ENCODE results near the gene RUNX2. TPM values are rescaled to one million over a fixed set of nuclear protein-coding genes. Genes with fewer than 3 reads are reported as not detected.

RUNX2 gene
- total RNA-seq, 1 donor from 2014 or later = 0.09 TPM

- Histone ChIP-seq H3K27me3 (no peaks in the 10 kb centered on the region), H3F3A (ENCODE audit: low read depth) (no peaks in the 10 kb centered on the region), H4K20me1 (ENCODE audit: low read depth) (no peaks in the 10 kb centered on the region), H3K36me3 (no peaks in the 10 kb centered on the region), H3K9ac (no peak overlapping the region), H3K4me3 (no peak overlapping the region), H3K4me1 (no peaks in the 10 kb centered on the region), H3K27ac (no peak overlapping the region), H3K9me3 (ENCODE audit: low read depth) (no peaks in the 10 kb centered on the region), H3K79me2 (ENCODE audit: low read depth) (no peaks in the 10 kb centered on the region), H2AFZ (replicated peaks) (no peak overlapping the region), H3K4me2 (no peak overlapping the region)
- peaks cover 7% of the 10 kb centered on the region for H3K4me1 Mint-ChIP-seq
- TF ChIP-seq CTCF (IDR thresholded peaks at IDR 0.05) = no peak
- TF ChIP-seq EZH2 (IDR thresholded peaks at IDR 0.05) = no peak
- no peak for TF ChIP-seq EZH2phosphoT487 (IDR thresholded peaks at IDR 0.05)
- H3K4me3 Mint-ChIP-seq = no peak overlapping the region
- no peak for DNase-seq (ENCODE audit: low spot score)
- no peak overlapping the region for H3K27ac Mint-ChIP-seq
- no peaks in the 10 kb centered on the region for H3K36me3 Mint-ChIP-seq
- peaks cover 12% of the 10 kb centered on the region for H3K27me3 Mint-ChIP-seq (ENCODE audit: insufficient read depth, low read depth)
- H3K9me3 Mint-ChIP-seq = peaks cover 2% of the 10 kb centered on the region
Measured at GRCh38 chr6:45647341-45648261, 319.5 kb downstream of the RUNX2 start.

GRCh38 chr6:45648262-45648620 lies 320.1 kb downstream of the RUNX2 start:
- Histone ChIP-seq H3K9ac (no peak overlapping the region), H3K4me3 (no peak overlapping the region), H3K27ac (no peak overlapping the region), H3K4me2 (no peak overlapping the region), H2AFZ (replicated peaks) (no peak overlapping the region), H3F3A (ENCODE audit: low read depth) (no peaks in the 10 kb centered on the region), H4K20me1 (ENCODE audit: low read depth) (no peaks in the 10 kb centered on the region), H3K9me3 (ENCODE audit: low read depth) (no peaks in the 10 kb centered on the region), H3K4me1 (no peaks in the 10 kb centered on the region), H3K79me2 (ENCODE audit: low read depth) (no peaks in the 10 kb centered on the region), H3K27me3 (no peaks in the 10 kb centered on the region), H3K36me3 (no peaks in the 10 kb centered on the region)
- H3K4me3 Mint-ChIP-seq = no peak overlapping the region
- no peaks in the 10 kb centered on the region for H3K36me3 Mint-ChIP-seq
- H3K9me3 Mint-ChIP-seq = peaks cover 2% of the 10 kb centered on the region
- no peak for DNase-seq (ENCODE audit: low spot score)
- H3K27me3 Mint-ChIP-seq (ENCODE audit: insufficient read depth, low read depth) = peaks cover 12% of the 10 kb centered on the region
- H3K27ac Mint-ChIP-seq = no peak overlapping the region
- TF ChIP-seq CTCF (IDR thresholded peaks at IDR 0.05) (no peak), EZH2phosphoT487 (IDR thresholded peaks at IDR 0.05) (no peak), EZH2 (IDR thresholded peaks at IDR 0.05) (no peak)
- peaks cover 7% of the 10 kb centered on the region for H3K4me1 Mint-ChIP-seq

- H3K4me2 ChIP-seq = no peak overlapping the region
- no peaks in the 10 kb centered on the region for H3K9me3 ChIP-seq (ENCODE audit: low read depth)
- H3K79me2 ChIP-seq (ENCODE audit: low read depth) = no peaks in the 10 kb centered on the region
- no peak overlapping the region for H2AFZ ChIP-seq (replicated peaks)
- no peaks in the 10 kb centered on the region for H3K4me1 ChIP-seq
- H3K4me3 ChIP-seq = no peak overlapping the region
- H3K27ac ChIP-seq = no peak overlapping the region
- no peaks in the 10 kb centered on the region for H4K20me1 ChIP-seq (ENCODE audit: low read depth)
- H3K9ac ChIP-seq = no peak overlapping the region
- Mint-ChIP-seq H3K36me3 (no peaks in the 10 kb centered on the region), H3K4me3 (no peak overlapping the region), H3K4me1 (peaks cover 7% of the 10 kb centered on the region), H3K27me3 (ENCODE audit: insufficient read depth, low read depth) (peaks cover 10% of the 10 kb centered on the region), H3K9me3 (peaks cover 2% of the 10 kb centered on the region), H3K27ac (no peak overlapping the region)
- H3K36me3 ChIP-seq = no peaks in the 10 kb centered on the region
- no peak for DNase-seq (ENCODE audit: low spot score)
- TF ChIP-seq EZH2phosphoT487 (IDR thresholded peaks at IDR 0.05) = no peak
- TF ChIP-seq EZH2 (IDR thresholded peaks at IDR 0.05) = no peak
- no peak for TF ChIP-seq CTCF (IDR thresholded peaks at IDR 0.05)
- H3F3A ChIP-seq (ENCODE audit: low read depth) = no peaks in the 10 kb centered on the region
- H3K27me3 ChIP-seq = no peaks in the 10 kb centered on the region
Measured at GRCh38 chr6:45650524-45651135, 322.5 kb downstream of the RUNX2 start.
